ENCODE results near the gene XYLT2. TPM values are rescaled to one million over a fixed set of nuclear protein-coding genes. Genes with fewer than 3 reads are reported as not detected.

The XYLT2 gene
- total and polyA plus RNA-seq, 10 of the 15 experiments (the other 5 are each of a cell fraction or from before 2014, with no cell fraction given): 0.82 to 20.6 (median 13.0) TPM

- TF ChIP-seq REST (IDR thresholded peaks at IDR 0.05; ENCODE audit: low read depth, low read length): no peak
- TF ChIP-seq BHLHE40 (IDR thresholded peaks at IDR 0.05; ENCODE audit: borderline replicate concordance in 1 of 2, low read depth in 2 of 2, low read length in 1 of 2): peak; percentile 67 to 87; a peak in 3 of 4 replicates
- TF ChIP-seq CBX3 (IDR thresholded peaks at IDR 0.05; ENCODE audit: borderline replicate concordance, low read depth): no peak
- TF ChIP-seq PRDM15 (CRISPR knock-in tag; IDR thresholded peaks at IDR 0.05): no peak
- TF ChIP-seq RELA (IDR thresholded peaks at IDR 0.05; ENCODE audit: borderline replicate concordance, partially characterized antibody): peak; percentile 79
- no peak for TF ChIP-seq JUNB (IDR thresholded peaks at IDR 0.05)
- TF ChIP-seq ZBTB4 (CRISPR knock-in tag; IDR thresholded peaks at IDR 0.05): no peak
- TF ChIP-seq CBFB (IDR thresholded peaks at IDR 0.05; ENCODE audit: low read depth): no peak
- TF ChIP-seq MXI1 (IDR thresholded peaks at IDR 0.05; ENCODE audit: low read depth, low read length): 0 out of 2 replicates have a peak, but pooled peaks have one; percentile 56
- TF ChIP-seq ZNF24 (IDR thresholded peaks at IDR 0.05): peak; percentile 84
- TF ChIP-seq NFYA (IDR thresholded peaks at IDR 0.05; ENCODE audit: borderline replicate concordance, low read depth, low read length): no peak
- no peak for TF ChIP-seq TCF7 (IDR thresholded peaks at IDR 0.05; ENCODE audit: borderline replicate concordance)
- no peak for TF ChIP-seq ZBED1 (IDR thresholded peaks at IDR 0.05; ENCODE audit: borderline replicate concordance)
- TF ChIP-seq RAD51 (IDR thresholded peaks at IDR 0.05): no peak
- no peak for TF ChIP-seq FOS (IDR thresholded peaks at IDR 0.05; ENCODE audit: borderline replicate concordance, extremely low read depth, insufficient read length)
- TF ChIP-seq ZNF274 (IDR thresholded peaks at IDR 0.05; ENCODE audit: insufficient read depth, insufficient read length): no peak
- peak in 1 of 2 experiments; percentile 81; a peak in 2 of 3 replicates for TF ChIP-seq EGR1 (IDR thresholded peaks at IDR 0.05; ENCODE audit: borderline replicate concordance in 1 of 2, low read depth in 2 of 2, low read length in 2 of 2)
- no peak for TF ChIP-seq MTA3 (IDR thresholded peaks at IDR 0.05; ENCODE audit: borderline replicate concordance, low read length)
- no peak; the same call in 1 of the 2 replicates for TF ChIP-seq RB1 (IDR thresholded peaks at IDR 0.05; ENCODE audit: borderline replicate concordance)
These were observed 51.4 kb downstream of the XYLT2 start, which contains the start of gene LRRC59 (continued) for GRCh38 chr17:50397111-50397918.

Measured in GM12878 (cell line).